Prostate gland (tissue), 2 donors: ENCODE measurements around the gene AOPEP.
"Not testable (repeated sequence)": the region's sequence is repeated elsewhere in the genome, so short reads cannot be mapped to it uniquely, and the experiment has no call there.

Experiments used
- CTCF ChIP-seq, 4 experiments: fragments of 200-600 bp in 2 of 4; fragments of 450-650 bp in 2 of 4; sonication (generic) in 2 of 4; IDR thresholded peaks; 1 replicate in 3 of 4; 2 replicates in 1 of 4; pipeline ENCODE4 v1.5.1; 2016 to 2019; ENCODE audit warnings: antibody characterized with exemption in 4 of 4, mild to moderate bottlenecking in 2 of 4, moderate library complexity in 2 of 4
- POLR2A ChIP-seq: fragments of 450-650 bp; IDR thresholded peaks from one replicate; pipeline ENCODE4 v1.6.1; 2016; ENCODE audit warnings: antibody characterized with exemption, mild to moderate bottlenecking

GRCh38 chr9:94966046-94966445 lies 239.5 kb downstream of the AOPEP start:
- TF ChIP-seq CTCF (IDR thresholded peaks at IDR 0.05); POLR2A: not testable (repeated sequence)
